T-cell (primary cell): ENCODE measurements around the gene C1orf21. TPM values are rescaled to one million over a fixed set of nuclear protein-coding genes. Genes with fewer than 3 reads are reported as not detected.

Experiments
- ATAC-seq, 4 experiments: fragments of 200-7000 bp in 3 of 4; fragments of 150-1000 bp in 1 of 4; cut with Tn5 transposase; replicated peaks in 1 of 4; 1 replicate in 3 of 4; 2 replicates in 1 of 4; pipeline ENCODE4 v1.10.0; 2021; ENCODE audit warnings: moderate library complexity in 3 of 4, mild to moderate bottlenecking in 2 of 4, moderate number of reproducible peaks in 1 of 4
- CTCF ChIA-PET, 2 donors: fragments of 300-600 bp; sonication (Branson Sonifier 250); formaldehyde crosslinking; loops; one replicate each; lab custom pipeline; 2022; ENCODE audit warnings: antibody characterized with exemption in 2 of 2; lab: Charles Lee
- POLR2A ChIA-PET, 2 donors: fragments of 300-600 bp; sonication (Branson Sonifier 250); formaldehyde crosslinking; loops; one replicate each; lab custom pipeline; 2022; ENCODE audit warnings: antibody characterized with exemption in 2 of 2; lab: Charles Lee
- DNase-seq, 35 experiments: peaks; one replicate each; pipeline versions ENCODE4 v3.0.0 to v3.0.0-alpha.2; 2013 to 2023
- H3K27ac ChIP-seq: one replicate; pipeline ENCODE4 v1.5.1; 2013; ENCODE audit warnings: low read length
- H3K27me3 ChIP-seq, 2 experiments: replicated peaks in 1 of 2; 1 replicate in 1 of 2; 2 replicates in 1 of 2; pipeline versions ENCODE4 v1.6.1 to v1.7.0; 2013; ENCODE audit warnings: low read length in 1 of 2, mixed read lengths in 1 of 2; ENCODE audit not compliant: control insufficient read depth in 2 of 2, insufficient read depth in 2 of 2; ENCODE audit errors: extremely low read depth in 1 of 2
- H3K36me3 ChIP-seq, 2 donors: 1 replicate in 1 of 2; 2 replicates in 1 of 2; pipeline versions ENCODE4 v1.6.1 to v1.7.0; 2013; ENCODE audit warnings: low read length in 1 of 2; ENCODE audit not compliant: control insufficient read depth in 2 of 2, insufficient read depth in 1 of 2; ENCODE audit errors: extremely low read depth in 1 of 2
- H3K4me1 ChIP-seq, 2 experiments: 1 replicate in 1 of 2; 2 replicates in 1 of 2; pipeline versions ENCODE4 v1.6.1 to v1.7.0; 2013; ENCODE audit warnings: low read length in 2 of 2, mixed read lengths in 1 of 2; ENCODE audit not compliant: insufficient read depth in 2 of 2, control insufficient read depth in 1 of 2; ENCODE audit errors: extremely low read depth in 1 of 2
- H3K4me3 ChIP-seq, 2 donors: 1 replicate in 1 of 2; 2 replicates in 1 of 2; pipeline versions ENCODE4 v1.5.1 to v1.7.0; 2013; ENCODE audit warnings: mild to moderate bottlenecking in 2 of 2, low read length in 1 of 2, moderate library complexity in 1 of 2; ENCODE audit not compliant: control insufficient read depth in 1 of 2; ENCODE audit errors: extremely low read depth in 1 of 2
- H3K9me3 ChIP-seq: 2 replicates; pipeline ENCODE4 v1.7.0; 2013
- H3K27ac Mint-ChIP-seq, 2 donors: one replicate each; pipeline ENCODE4 v1.8.0; 2020 to 2021; ENCODE audit warnings: mild to moderate bottlenecking in 2 of 2, mixed read lengths in 2 of 2
- H3K27me3 Mint-ChIP-seq, 2 donors: one replicate each; pipeline ENCODE4 v1.8.0; 2021 to 2022; ENCODE audit warnings: mixed read lengths in 2 of 2
- H3K36me3 Mint-ChIP-seq: one replicate; pipeline ENCODE4 v1.8.0; 2021; ENCODE audit warnings: mixed read lengths
- H3K4me1 Mint-ChIP-seq, 3 donors: one replicate each; pipeline ENCODE4 v1.8.0; 2020 to 2022; ENCODE audit warnings: mixed read lengths in 3 of 3, mild to moderate bottlenecking in 1 of 3
- H3K4me3 Mint-ChIP-seq, 3 donors: one replicate each; pipeline ENCODE4 v1.8.0; 2020 to 2022; ENCODE audit warnings: mild to moderate bottlenecking in 3 of 3, mixed read lengths in 3 of 3, moderate library complexity in 3 of 3
- H3K9me3 Mint-ChIP-seq, 3 donors: one replicate each; pipeline ENCODE4 v1.8.0; 2020 to 2022; ENCODE audit warnings: mixed read lengths in 3 of 3
- WGBS: methylation state at CpG from one replicate; pipeline ENCODE4 v1.1.5; 2013; ENCODE audit warnings: missing lambda C conversion rate; ENCODE audit not compliant: insufficient coverage; 5-methylcytosine and 5-hydroxymethylcytosine counted together
- total RNA-seq, 35 experiments: library from RNA in 6 of 35; stranded (reverse) in 6 of 35; fragments of 120-200 nt in 1 of 35; gene quantifications; one replicate each; pipeline versions ENCODE4 v1.2.1 to v1.2.4 and lab custom pipeline; 2013 to 2026

Gene C1orf21
- total RNA-seq, 5 donors from 2014 or later (not counting 1 experiment from before 2014, with no cell fraction given) = 1.4 to 17.2 (median 5.9) TPM

- Histone ChIP-seq H3K36me3 (no peaks in the 10 kb centered on the region), H3K4me3 (no peak overlapping the region), H3K4me1 (no peaks in the 10 kb centered on the region), H3K9me3 (no peaks in the 10 kb centered on the region), H3K27me3 (peaks cover 0 to 6% of the 10 kb centered on the region in 2 experiments), H3K27ac (no peak overlapping the region)
- ChIA-PET CTCF (no interaction called here), POLR2A (no interaction called here)
- ATAC-seq (no peak), DNase-seq (no peak)
- Mint-ChIP-seq H3K4me3 (no peak overlapping the region), H3K27me3 (peaks cover 11 to 22% of the 10 kb centered on the region in 2 donors), H3K4me1 (no peaks in the 10 kb centered on the region), H3K27ac (no peak overlapping the region), H3K9me3 (peaks cover 4 to 8% (median 5%) of the 10 kb centered on the region in 3 donors), H3K36me3 (no peaks in the 10 kb centered on the region)
- WGBS = no CpG with 5 or more reads among the region's 2 CpGs
Observed at GRCh38 chr1:184582411-184582810, 195.6 kb downstream of the C1orf21 start.

- H3K36me3 ChIP-seq = no peaks in the 10 kb centered on the region
- peaks cover 0 to 6% of the 10 kb centered on the region in 2 experiments for H3K27me3 ChIP-seq
- POLR2A ChIA-PET = no interaction called here
- Mint-ChIP-seq H3K9me3 (peaks cover 4 to 8% (median 5%) of the 10 kb centered on the region in 3 donors), H3K36me3 (no peaks in the 10 kb centered on the region), H3K27ac (no peak overlapping the region), H3K4me1 (no peaks in the 10 kb centered on the region), H3K4me3 (no peak overlapping the region), H3K27me3 (peaks cover 11 to 28% of the 10 kb centered on the region in 2 donors)
- H3K27ac ChIP-seq = no peak overlapping the region
- no CpG with 5 or more reads among the region's 5 CpGs for WGBS
- H3K4me3 ChIP-seq = no peak overlapping the region
- no peak for ATAC-seq
- no peak for DNase-seq
- no peaks in the 10 kb centered on the region for H3K4me1 ChIP-seq
- no peaks in the 10 kb centered on the region for H3K9me3 ChIP-seq
- CTCF ChIA-PET = interaction anchor here in 1 of 2 donors (0.5 kb wide), 1 partner anchor 13 kb away, joined by 5 read pairs; no protein-coding TSS in a partner anchor
Observed at GRCh38 chr1:184583849-184584248, 197.0 kb downstream of the C1orf21 start.

GRCh38 chr1:184588701-184589100, 201.9 kb downstream of the C1orf21 start:
- ChIA-PET POLR2A (no interaction called here), CTCF (no interaction called here)
- H3K9me3 ChIP-seq = no peaks in the 10 kb centered on the region
- H3K4me1 Mint-ChIP-seq = no peaks in the 10 kb centered on the region
- H3K4me1 ChIP-seq = no peaks in the 10 kb centered on the region
- no peaks in the 10 kb centered on the region for H3K27me3 ChIP-seq
- ATAC-seq (no peak), DNase-seq (no peak)
- no peak overlapping the region for H3K4me3 ChIP-seq
- no peak overlapping the region for H3K27ac Mint-ChIP-seq
- no peaks in the 10 kb centered on the region for H3K36me3 Mint-ChIP-seq
- peaks cover 0 to 3% (median 0%) of the 10 kb centered on the region in 3 donors for H3K9me3 Mint-ChIP-seq
- no CpG with 5 or more reads among the region's 3 CpGs for WGBS
- H3K27ac ChIP-seq = no peak overlapping the region
- H3K4me3 Mint-ChIP-seq = no peak overlapping the region
- peaks cover 14 to 21% of the 10 kb centered on the region in 2 donors for H3K27me3 Mint-ChIP-seq
- H3K36me3 ChIP-seq = no peaks in the 10 kb centered on the region

- Histone ChIP-seq H3K27me3 (no peaks in the 10 kb centered on the region), H3K9me3 (no peaks in the 10 kb centered on the region), H3K36me3 (no peaks in the 10 kb centered on the region), H3K27ac (no peak overlapping the region), H3K4me1 (no peaks in the 10 kb centered on the region), H3K4me3 (no peak overlapping the region)
- H3K4me1 Mint-ChIP-seq = no peaks in the 10 kb centered on the region
- CTCF ChIA-PET = no interaction called here
- 90% methylated on average over 2 of the region's 5 CpGs for WGBS
- no peaks in the 10 kb centered on the region for H3K36me3 Mint-ChIP-seq
- peaks cover 0 to 3% (median 0%) of the 10 kb centered on the region in 3 donors for H3K9me3 Mint-ChIP-seq
- peaks cover 14 to 15% of the 10 kb centered on the region in 2 donors for H3K27me3 Mint-ChIP-seq
- H3K4me3 Mint-ChIP-seq = no peak overlapping the region
- no peak for DNase-seq
- no peak overlapping the region for H3K27ac Mint-ChIP-seq
- POLR2A ChIA-PET = no interaction called here
- no peak for ATAC-seq
Observed at GRCh38 chr1:184590163-184590750, 203.4 kb downstream of the C1orf21 start.

- no peaks in the 10 kb centered on the region for H3K4me1 Mint-ChIP-seq
- H3K36me3 Mint-ChIP-seq = no peaks in the 10 kb centered on the region
- no peaks in the 10 kb centered on the region for H3K27me3 ChIP-seq
- H3K27me3 Mint-ChIP-seq = peaks cover 5 to 7% of the 10 kb centered on the region in 2 donors
- no peaks in the 10 kb centered on the region for H3K36me3 ChIP-seq
- H3K27ac ChIP-seq = no peak overlapping the region
- H3K4me1 ChIP-seq = no peaks in the 10 kb centered on the region
- DNase-seq (no peak), ATAC-seq (no peak)
- WGBS = no CpG with 5 or more reads among the region's 4 CpGs
- ChIA-PET POLR2A (no interaction called here), CTCF (no interaction called here)
- H3K27ac Mint-ChIP-seq = no peak overlapping the region
- H3K9me3 ChIP-seq = no peaks in the 10 kb centered on the region
- H3K4me3 Mint-ChIP-seq = no peak overlapping the region
- H3K4me3 ChIP-seq = no peak overlapping the region
- peaks cover 0 to 3% (median 0%) of the 10 kb centered on the region in 3 donors for H3K9me3 Mint-ChIP-seq
Observed at GRCh38 chr1:184593597-184593996, 206.8 kb downstream of the C1orf21 start.

- Mint-ChIP-seq H3K9me3 (peaks cover 0 to 3% (median 0%) of the 10 kb centered on the region in 3 donors), H3K4me1 (no peaks in the 10 kb centered on the region)
Observed at GRCh38 chr1:184595596-184595995, 208.8 kb downstream of the C1orf21 start.

More at GRCh38 chr1:184595596-184595995, 208.8 kb downstream of the C1orf21 start:
- no peak for DNase-seq
- no peak overlapping the region for H3K4me3 Mint-ChIP-seq
- ChIA-PET CTCF (no interaction called here), POLR2A (no interaction called here)
- H3K27ac ChIP-seq = no peak overlapping the region
- H3K9me3 ChIP-seq = no peaks in the 10 kb centered on the region
- no peak overlapping the region for H3K27ac Mint-ChIP-seq
- H3K36me3 ChIP-seq = no peaks in the 10 kb centered on the region
- WGBS = 89% methylated on average over 5 of the region's 7 CpGs
- H3K4me1 ChIP-seq = no peaks in the 10 kb centered on the region
- peaks cover under 1 to 3% of the 10 kb centered on the region in 2 donors for H3K27me3 Mint-ChIP-seq
- H3K4me3 ChIP-seq = no peak overlapping the region
- no peak for ATAC-seq
- no peaks in the 10 kb centered on the region for H3K27me3 ChIP-seq
- H3K36me3 Mint-ChIP-seq = no peaks in the 10 kb centered on the region
